ENCODE data around the gene LY6G6F. TPM values are rescaled to one million over a fixed set of nuclear protein-coding genes. Genes with fewer than 3 reads are reported as not detected.
A peak's percentile ranks its signal among the peaks of the same experiment; 100 is the strongest.

Gene LY6G6F
- total and polyA plus RNA-seq, 10 of the 15 experiments (the other 5 are each of a cell fraction or from before 2014, with no cell fraction given), result not detected

- Histone ChIP-seq H3K4me2 (ENCODE audit: control insufficient read depth, insufficient read depth) (no peak overlapping the region), H3K79me2 (ENCODE audit: control insufficient read depth, insufficient read depth, low read length) (peaks cover 14% of the 10 kb centered on the region), H3K4me1 (ENCODE audit: control insufficient read depth, insufficient read depth, low read length) (peaks cover 9% of the 10 kb centered on the region; the same call in 1 of the 2 replicates), H3K9me3 (replicated peaks; ENCODE audit: control insufficient read depth, insufficient read depth, low read length) (no peaks in the 10 kb centered on the region), H3K36me3 (ENCODE audit: control insufficient read depth in 2 of 2, insufficient read depth in 2 of 2, low read length in 1 of 2) (peaks cover 8 to 16% of the 10 kb centered on the region in 2 experiments), H3K27ac (ENCODE audit: control insufficient read depth, insufficient read depth) (no peak overlapping the region), H3K27me3 (replicated peaks in 1 of 2; ENCODE audit: control insufficient read depth in 2 of 2, insufficient read depth in 2 of 2, low read length in 1 of 2) (no peaks in the 10 kb centered on the region), H2AFZ (ENCODE audit: control insufficient read depth, low read depth, low read length) (no peak overlapping the region), H3K9ac (ENCODE audit: control insufficient read depth, insufficient read depth, low read length) (no peak overlapping the region), H4K20me1 (ENCODE audit: control insufficient read depth, insufficient read depth) (no peaks in the 10 kb centered on the region), H3K4me3 (no peak overlapping the region)
- peak; percentile 22; the same call in 2 of the 3 replicates for ATAC-seq
- ChIA-PET POLR2A (interaction anchor here (0.7 kb wide), 1 partner anchor 33 kb away, joined by 3 read pairs; no protein-coding TSS in a partner anchor), RAD21 (ENCODE audit: unreplicated experiment) (interaction anchor here (0.6 kb wide), 1 partner anchor 191 kb away, joined by 4 read pairs; no protein-coding TSS in a partner anchor), CTCF (interaction anchor here (0.7 to 2.7 kb wide), 2 partner anchors 72 to 197 kb away, joined by 3 to 8 read pairs; no protein-coding TSS in a partner anchor), SMC1A (ENCODE audit: uncharacterized antibody, unreplicated experiment) (no interaction called here)
- WGBS (ENCODE audit: insufficient coverage, insufficient replicate concordance, low lambda C conversion rate, missing lambda C conversion rate), result 16% methylated on average over 3 of the region's 3 CpGs
- no peak for DNase-seq (ENCODE audit: low read depth, low spot score)
- in situ Hi-C loops (cut with MboI), result no loop called here
- no peak for TF ChIP-seq RELA (IDR thresholded peaks at IDR 0.05; ENCODE audit: borderline replicate concordance, partially characterized antibody)
- TF ChIP-seq YY1 (IDR thresholded peaks at IDR 0.05; ENCODE audit: low read depth, low read length), result no peak
- TF ChIP-seq SMAD5 (IDR thresholded peaks at IDR 0.05; ENCODE audit: low read depth), result no peak
- no peak for TF ChIP-seq RBBP5 (conservative IDR thresholded peaks at IDR 0.05)
- TF ChIP-seq PML (IDR thresholded peaks at IDR 0.05; ENCODE audit: low read length), result no peak
- TF ChIP-seq MXI1 (IDR thresholded peaks at IDR 0.05; ENCODE audit: low read depth, low read length), result no peak
- TF ChIP-seq RELB (IDR thresholded peaks at IDR 0.05; ENCODE audit: low read depth), result no peak
- no peak for TF ChIP-seq STAT1 (conservative IDR thresholded peaks at IDR 0.05)
- no peak for TF ChIP-seq POU2F2 (IDR thresholded peaks at IDR 0.05; ENCODE audit: borderline replicate concordance, low read depth, low read length)
- no peak for TF ChIP-seq GATAD2B (conservative IDR thresholded peaks at IDR 0.05; ENCODE audit: low read depth)
- intact Hi-C loops (cut with micrococcal nuclease; ENCODE audit: unreplicated experiment), result no loop called here
- FAIRE-seq, result no peak
- BruUV-seq (replicated peaks), result TSS peak; percentile 20
These were observed 9.1 kb upstream of the LY6G6F start for GRCh38 chr6:31697555-31697954.

Measured in GM12878 (cell line).